ENCODE measurements around the gene PFN4.

DNA sequence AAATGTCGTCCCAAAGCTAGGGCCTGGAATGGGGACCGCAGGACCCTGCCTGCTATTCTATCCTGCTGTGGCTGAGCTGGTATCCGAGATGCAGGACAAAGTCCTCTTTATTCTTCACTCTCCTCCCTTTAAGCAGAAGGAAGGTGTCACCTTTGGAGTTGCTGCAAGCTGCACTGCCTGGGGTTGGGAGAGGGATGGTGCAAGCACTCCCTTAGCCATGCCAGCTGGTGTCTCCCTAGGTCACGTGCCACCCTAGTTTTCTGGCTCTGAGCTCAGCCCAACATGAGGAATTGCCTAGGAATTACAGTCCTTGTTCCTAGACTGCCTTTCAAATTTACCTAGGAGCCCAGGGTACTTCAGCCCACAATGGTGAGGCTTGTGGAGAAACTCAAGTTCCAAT lies 30.3 kb upstream of the PFN4 start:
- TF ChIP-seq, protein P1, sequence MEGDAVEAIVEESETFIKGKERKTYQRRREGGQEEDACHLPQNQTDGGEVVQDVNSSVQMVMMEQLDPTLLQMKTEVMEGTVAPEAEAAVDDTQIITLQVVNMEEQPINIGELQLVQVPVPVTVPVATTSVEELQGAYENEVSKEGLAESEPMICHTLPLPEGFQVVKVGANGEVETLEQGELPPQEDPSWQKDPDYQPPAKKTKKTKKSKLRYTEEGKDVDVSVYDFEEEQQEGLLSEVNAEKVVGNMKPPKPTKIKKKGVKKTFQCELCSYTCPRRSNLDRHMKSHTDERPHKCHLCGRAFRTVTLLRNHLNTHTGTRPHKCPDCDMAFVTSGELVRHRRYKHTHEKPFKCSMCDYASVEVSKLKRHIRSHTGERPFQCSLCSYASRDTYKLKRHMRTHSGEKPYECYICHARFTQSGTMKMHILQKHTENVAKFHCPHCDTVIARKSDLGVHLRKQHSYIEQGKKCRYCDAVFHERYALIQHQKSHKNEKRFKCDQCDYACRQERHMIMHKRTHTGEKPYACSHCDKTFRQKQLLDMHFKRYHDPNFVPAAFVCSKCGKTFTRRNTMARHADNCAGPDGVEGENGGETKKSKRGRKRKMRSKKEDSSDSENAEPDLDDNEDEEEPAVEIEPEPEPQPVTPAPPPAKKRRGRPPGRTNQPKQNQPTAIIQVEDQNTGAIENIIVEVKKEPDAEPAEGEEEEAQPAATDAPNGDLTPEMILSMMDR (conservative IDR thresholded peaks at IDR 0.05; ENCODE audit: low read depth in 2 of 2) = no peak
- TF ChIP-seq STAT1 (IDR thresholded peaks at IDR 0.05; ENCODE audit: unreplicated experiment) (no peak), EZH2phosphoT487 (IDR thresholded peaks at IDR 0.05; ENCODE audit: unreplicated experiment) (no peak), REST (IDR thresholded peaks at IDR 0.05; ENCODE audit: unreplicated experiment) (no peak), EZH2 (IDR thresholded peaks at IDR 0.05; ENCODE audit: low read depth, unreplicated experiment) (no peak), POLR2AphosphoS5 (IDR thresholded peaks at IDR 0.05; ENCODE audit: low read depth) (no peak), CREB1 (CRISPR knock-in tag; IDR thresholded peaks at IDR 0.05; ENCODE audit: low read depth) (no peak)
- TF ChIP-seq, protein P2, sequence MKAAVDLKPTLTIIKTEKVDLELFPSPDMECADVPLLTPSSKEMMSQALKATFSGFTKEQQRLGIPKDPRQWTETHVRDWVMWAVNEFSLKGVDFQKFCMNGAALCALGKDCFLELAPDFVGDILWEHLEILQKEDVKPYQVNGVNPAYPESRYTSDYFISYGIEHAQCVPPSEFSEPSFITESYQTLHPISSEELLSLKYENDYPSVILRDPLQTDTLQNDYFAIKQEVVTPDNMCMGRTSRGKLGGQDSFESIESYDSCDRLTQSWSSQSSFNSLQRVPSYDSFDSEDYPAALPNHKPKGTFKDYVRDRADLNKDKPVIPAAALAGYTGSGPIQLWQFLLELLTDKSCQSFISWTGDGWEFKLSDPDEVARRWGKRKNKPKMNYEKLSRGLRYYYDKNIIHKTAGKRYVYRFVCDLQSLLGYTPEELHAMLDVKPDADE (IDR thresholded peaks at IDR 0.05) = no peak

All from GM23338 (cell line).